HCT116 (cell line): ENCODE data around the gene PXMP2. TPM values are rescaled to one million over a fixed set of nuclear protein-coding genes. Genes with fewer than 3 reads are reported as not detected.

Experiments used
- ATAC-seq: fragments of 200-7000 bp; cut with Tn5 transposase; 2 replicates; pipeline ENCODE4 v1.9.1; 2020; ENCODE audit warnings: mild to moderate bottlenecking, moderate library complexity
- BruUV-seq: library from RNA; stranded (reverse); fragments of 400-500 nt; replicated peaks from 2 replicates; lab custom pipeline; 2021; lab: Mats Ljungman, UMichigan
- CTCF ChIA-PET: fragments of 300-600 bp; sonication (Branson Sonifier 250); formaldehyde crosslinking; loops from one replicate; lab custom pipeline; 2021; ENCODE audit warnings: antibody characterized with exemption; lab: Charles Lee
- POLR2A ChIA-PET: fragments of 300-600, 350-600 bp; sonication (Branson Sonifier 250); formaldehyde crosslinking; loops from one replicate; lab custom pipeline; 2021; ENCODE audit warnings: antibody characterized with exemption; lab: Charles Lee
- RAD21 ChIA-PET, 2 experiments: fragments of 300-600 bp; sonication (Branson Sonifier 250); formaldehyde crosslinking; loops; one replicate each; lab custom pipeline; 2023; ENCODE audit warnings: low total read pairs in 2 of 2; ENCODE audit not compliant: uncharacterized antibody in 2 of 2, unreplicated experiment in 2 of 2, low non-redundant PET in 1 of 2; lab: Charles Lee
- DNase-seq: peaks from one replicate; pipeline ENCODE4 v3.0.0-alpha.2; 2010; ENCODE audit warnings: low read depth, low spot score
- H2AFZ ChIP-seq: fragments of 200-600 bp; shearing (Covaris generic), sonication (generic); 2 replicates; pipeline ENCODE4 v1.6.1; 2017; ENCODE audit warnings: low read depth, mixed run types, mixed read lengths, antibody characterized with exemption, low read length; ENCODE audit not compliant: poor library complexity, severe bottlenecking
- H3K27ac ChIP-seq: 2 replicates; pipeline ENCODE4 v1.5.1; 2012; ENCODE audit warnings: low read depth, low read length
- H3K27me3 ChIP-seq: fragments of 200-600 bp; sonication (generic); 2 replicates; pipeline ENCODE4 v1.6.1; 2016; ENCODE audit warnings: mixed run types, low read length, mixed read lengths; ENCODE audit not compliant: insufficient read depth
- H3K36me3 ChIP-seq, 2 experiments: fragments of 200-500 bp in 1 of 2; fragments of 200-600 bp in 1 of 2; sonication (Bioruptor generic) in 1 of 2; sonication (generic) in 1 of 2; 2 replicates each; pipeline versions ENCODE4 v1.5.1 to v1.6.1; 2014 to 2016; ENCODE audit warnings: low read length in 2 of 2, inconsistent platforms in 1 of 2, mixed read lengths in 1 of 2, mixed run types in 1 of 2; ENCODE audit not compliant: insufficient read depth in 2 of 2, control insufficient read depth in 1 of 2
- H3K4me1 ChIP-seq, 2 experiments: fragments of 200-600 bp in 1 of 2; sonication (generic) in 1 of 2; 2 replicates each; pipeline versions ENCODE4 v1.5.1 to v1.6.1; 2012 to 2017; ENCODE audit warnings: low read length in 2 of 2, inconsistent platforms in 1 of 2, mild to moderate bottlenecking in 1 of 2, mixed read lengths in 1 of 2, mixed run types in 1 of 2, moderate library complexity in 1 of 2; ENCODE audit not compliant: insufficient read depth in 2 of 2, control insufficient read depth in 1 of 2
- H3K4me2 ChIP-seq: fragments of 200-600 bp; sonication (generic); 2 replicates; pipeline ENCODE4 v1.6.1; 2017; ENCODE audit warnings: mixed run types, low read length, mixed read lengths
- H3K4me3 ChIP-seq, 2 experiments: fragments of 200-600 bp in 1 of 2; sonication (generic) in 1 of 2; replicated peaks in 1 of 2; 2 replicates each; pipeline ENCODE4 v1.5.1; 2011 to 2016; ENCODE audit warnings: low read length in 2 of 2, control low read depth in 1 of 2, low read depth in 1 of 2, mild to moderate bottlenecking in 1 of 2, mixed read lengths in 1 of 2, mixed run types in 1 of 2
- H3K79me2 ChIP-seq: fragments of 200-600 bp; sonication (generic); 2 replicates; pipeline ENCODE4 v1.6.1; 2017; ENCODE audit warnings: mild to moderate bottlenecking, mixed run types, low read length, moderate library complexity, mixed read lengths; ENCODE audit not compliant: insufficient read depth
- H3K9ac ChIP-seq: fragments of 200-600 bp; sonication (generic); 2 replicates; pipeline ENCODE4 v1.6.1; 2016; ENCODE audit warnings: low read length, mixed read lengths
- H3K9me2 ChIP-seq: fragments of 200-600 bp; sonication (generic), shearing (Covaris generic); 2 replicates; pipeline ENCODE4 v1.6.1; 2017; ENCODE audit warnings: mixed run types, mild to moderate bottlenecking, moderate library complexity; ENCODE audit not compliant: insufficient read depth
- H3K9me3 ChIP-seq, 2 experiments: fragments of 200-500 bp in 1 of 2; fragments of 200-600 bp in 1 of 2; sonication (Bioruptor generic) in 1 of 2; sonication (generic) in 1 of 2; 2 replicates each; pipeline ENCODE4 v1.6.1; 2014 to 2017; ENCODE audit warnings: low read length in 2 of 2, mixed read lengths in 2 of 2, inconsistent platforms in 1 of 2, low read depth in 1 of 2, mild to moderate bottlenecking in 1 of 2, mixed run types in 1 of 2, moderate library complexity in 1 of 2; ENCODE audit not compliant: control insufficient read depth in 1 of 2, insufficient read depth in 1 of 2
- H4K20me1 ChIP-seq: fragments of 200-600 bp; sonication (generic), shearing (Covaris generic); 2 replicates; pipeline ENCODE4 v1.6.1; 2017; ENCODE audit warnings: mixed run types, mild to moderate bottlenecking, moderate library complexity; ENCODE audit not compliant: insufficient read depth
- ATF3 ChIP-seq: IDR thresholded peaks from 2 replicates; pipeline ENCODE4 v1.6.1; 2012
- CBX3 ChIP-seq: IDR thresholded peaks from 2 replicates; pipeline ENCODE4 v1.6.1; 2012; ENCODE audit warnings: low read depth
- CTCF ChIP-seq, 3 experiments: fragments of 200-600 bp in 1 of 3; sonication (generic) in 1 of 3; IDR thresholded peaks in 2 of 3; conservative IDR thresholded peaks in 1 of 3; 2 replicates each; pipeline ENCODE4 v1.5.1; 2012 to 2017; ENCODE audit warnings: low read depth in 2 of 3, low read length in 2 of 3, antibody characterized with exemption in 1 of 3, borderline replicate concordance in 1 of 3, control low read depth in 1 of 3, mild to moderate bottlenecking in 1 of 3, mixed read lengths in 1 of 3, mixed run types in 1 of 3, moderate library complexity in 1 of 3; ENCODE audit not compliant: insufficient read depth in 1 of 3
- ELF1 ChIP-seq: IDR thresholded peaks from 2 replicates; pipeline ENCODE4 v1.6.1; 2012; ENCODE audit warnings: low read depth, borderline replicate concordance
- EZH2 ChIP-seq: fragments of 200-600 bp; sonication (generic); IDR thresholded peaks from 2 replicates; pipeline ENCODE4 v1.6.1; 2017; ENCODE audit warnings: antibody characterized with exemption, mixed run types
- EZH2phosphoT487 ChIP-seq: fragments of 200-600 bp; IDR thresholded peaks from 2 replicates; pipeline ENCODE4 v1.6.1; 2018; ENCODE audit warnings: antibody characterized with exemption, borderline replicate concordance
- FOSL1 ChIP-seq: IDR thresholded peaks from 2 replicates; pipeline ENCODE4 v1.6.1; 2012; ENCODE audit warnings: low read depth
- JUND ChIP-seq: IDR thresholded peaks from 2 replicates; pipeline ENCODE4 v1.6.1; 2012
- POLR2A ChIP-seq: IDR thresholded peaks from 2 replicates; pipeline ENCODE4 v1.7.0; 2011; ENCODE audit warnings: borderline replicate concordance; ENCODE audit not compliant: insufficient read depth, insufficient read length; ENCODE audit errors: extremely low read depth
- POLR2AphosphoS5 ChIP-seq: IDR thresholded peaks from 2 replicates; pipeline ENCODE4 v1.6.1; 2011; ENCODE audit warnings: mild to moderate bottlenecking, low read depth, low read length, moderate library complexity
- RAD21 ChIP-seq: IDR thresholded peaks from 2 replicates; pipeline ENCODE4 v1.6.1; 2012; ENCODE audit warnings: low read depth, mild to moderate bottlenecking
- SP1 ChIP-seq: IDR thresholded peaks from 2 replicates; pipeline ENCODE4 v1.6.1; 2012; ENCODE audit warnings: low read depth
- SRF ChIP-seq: IDR thresholded peaks from 2 replicates; pipeline ENCODE4 v1.6.1; 2012; ENCODE audit warnings: low read depth
- TCF7L2 ChIP-seq: IDR thresholded peaks from 2 replicates; pipeline ENCODE4 v1.7.0; 2011; ENCODE audit warnings: borderline replicate concordance, inconsistent platforms; ENCODE audit not compliant: insufficient read depth, insufficient read length; ENCODE audit errors: extremely low read depth
- YY1 ChIP-seq: IDR thresholded peaks from 2 replicates; pipeline ENCODE4 v1.6.1; 2011; ENCODE audit warnings: low read length, low read depth, moderate library complexity, mild to moderate bottlenecking; ENCODE audit not compliant: insufficient replicate concordance; ENCODE audit errors: extremely low read depth
- ZNF274 ChIP-seq: fragments of 200-500 bp; sonication (Bioruptor generic); IDR thresholded peaks from 2 replicates; pipeline ENCODE4 v1.6.1; 2014; ENCODE audit warnings: mild to moderate bottlenecking, low read depth, low read length, inconsistent platforms
- intact Hi-C: fragments of 100-400 bp; cut with micrococcal nuclease; formaldehyde crosslinking; loops from 2 replicates; pipeline ENCODE4 v1.10.0; 2022
- total RNA-seq: library from RNA; stranded (reverse); gene quantifications from one replicate; pipeline ENCODE4 v1.2.1, GENCODE V29; 2021; ENCODE audit not compliant: unreplicated experiment

Gene PXMP2
- total RNA-seq, 1 experiment from 2014 or later, result 30.9 TPM

DNA sequence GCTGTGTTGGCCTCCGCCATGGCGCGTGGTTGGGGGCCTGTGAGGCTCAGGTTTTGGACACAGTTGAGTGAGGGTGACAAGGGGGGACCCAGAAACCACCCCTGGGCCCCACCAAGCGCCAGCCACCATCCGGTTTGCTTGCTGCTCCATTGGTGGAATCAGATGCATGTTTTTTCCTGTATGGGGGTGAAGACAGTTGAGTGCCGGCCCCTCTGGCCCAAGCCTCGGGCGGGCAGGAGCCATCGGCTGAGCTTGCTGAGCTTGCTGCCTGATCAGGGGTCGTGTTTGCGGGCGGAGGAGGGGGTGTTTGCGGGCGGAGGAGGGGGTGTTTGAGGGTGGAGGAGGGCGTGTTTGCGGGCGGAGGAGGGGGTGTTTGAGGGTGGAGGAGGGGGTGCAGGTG lies 29.6 kb downstream of the PXMP2 start (continued):
- TF ChIP-seq ATF3, result no peak
- TF ChIP-seq YY1, result no peak

GRCh38 chr12:132717531-132718387 lies 30.4 kb downstream of the PXMP2 start:
- no peak overlapping the region for H2AFZ ChIP-seq
- ATAC-seq, result peak; percentile 6; the same call in 1 of the 2 replicates
- TF ChIP-seq RAD21 (no peak), POLR2A (no peak), YY1 (no peak), ZNF274 (no peak)
- TF ChIP-seq, all 23 proteins: peak for 0
- H3K27me3 ChIP-seq, result no peaks in the 10 kb centered on the region
- H3K4me3 ChIP-seq, result no peak overlapping the region
- intact Hi-C loops, result no loop called here
- DNase-seq, result no peak
- POLR2A ChIA-PET, result no interaction called here
- CTCF ChIA-PET, result no interaction called here
- no TSS peak for BruUV-seq
- H3K79me2 ChIP-seq, result peaks cover 45% of the 10 kb centered on the region
- RAD21 ChIA-PET, result no interaction called here
- no peak overlapping the region for H3K9ac ChIP-seq
- H3K9me2 ChIP-seq, result no peaks in the 10 kb centered on the region
- no peak overlapping the region for H3K27ac ChIP-seq
- H4K20me1 ChIP-seq, result no peaks in the 10 kb centered on the region
- H3K36me3 ChIP-seq, result peaks cover 21 to 25% of the 10 kb centered on the region in 2 experiments; a peak in 3 of 4 replicates
- H3K9me3 ChIP-seq, result no peaks in the 10 kb centered on the region
- H3K4me1 ChIP-seq, result no peaks in the 10 kb centered on the region
- no peak overlapping the region for H3K4me2 ChIP-seq

GRCh38 chr12:132718644-132719043 lies 31.3 kb downstream of the PXMP2 start:
- Histone ChIP-seq H3K4me2 (no peak overlapping the region), H4K20me1 (peaks cover 3% of the 10 kb centered on the region; the same call in 1 of the 2 replicates), H3K36me3 (peaks cover 24 to 33% of the 10 kb centered on the region in 2 experiments; a peak in 3 of 4 replicates), H3K9me3 (no peaks in the 10 kb centered on the region), H3K27ac (no peak overlapping the region; the same call in 1 of the 2 replicates), H2AFZ (no peak overlapping the region), H3K9me2 (no peaks in the 10 kb centered on the region), H3K4me1 (no peaks in the 10 kb centered on the region), H3K9ac (no peak overlapping the region), H3K27me3 (no peaks in the 10 kb centered on the region), H3K4me3 (no peak overlapping the region), H3K79me2 (peaks cover 36% of the 10 kb centered on the region)
- DNase-seq (no peak), ATAC-seq (no peak)
- intact Hi-C loops, result no loop called here
- no TSS peak for BruUV-seq
- ChIA-PET CTCF (no interaction called here), POLR2A (no interaction called here), RAD21 (no interaction called here)
- TF ChIP-seq CBX3 (no peak), POLR2A (no peak), ELF1 (no peak), RAD21 (no peak), EZH2 (no peak), JUND (no peak), EZH2phosphoT487 (no peak), FOSL1 (no peak), CTCF (IDR thresholded peaks at IDR 0.05 in 2 of 3, conservative IDR thresholded peaks at IDR 0.05 in 1 of 3; ENCODE audit: borderline replicate concordance in 1 of 3, insufficient read depth in 1 of 3, low read depth in 2 of 3, low read length in 2 of 3) (no peak), ZNF274 (no peak), POLR2AphosphoS5 (no peak), SP1 (no peak), SRF (no peak), ATF3 (no peak), TCF7L2 (no peak)
